GM10248 (cell line): ENCODE results near the gene GSAP.

ENCODE experiments used
- CTCF ChIA-PET: fragments of 300-600 bp; sonication (Branson Sonifier 250); formaldehyde crosslinking; extraction: SDS; loops from one replicate; lab custom pipeline; 2021; ENCODE audit warnings: antibody characterized with exemption; lab: Yijun Ruan, JAX
- POLR2A ChIA-PET: fragments of 350-650 bp; sonication (Branson Sonifier 250); formaldehyde crosslinking; extraction: SDS; loops from one replicate; lab custom pipeline; 2020; ENCODE audit warnings: antibody characterized with exemption; lab: Yijun Ruan, JAX
- DNase-seq: peaks from one replicate; pipeline ENCODE4 v3.0.0; 2012; ENCODE audit errors: extremely low spot score
- TF ChIP-seq, protein P1 (sequence below): IDR thresholded peaks from 2 replicates; pipeline ENCODE4 v1.5.1; 2012; ENCODE audit warnings: mild to moderate bottlenecking, low read depth; ENCODE audit errors: extremely low read depth, missing control alignments, control extremely low read depth

The GSAP gene

DNA sequence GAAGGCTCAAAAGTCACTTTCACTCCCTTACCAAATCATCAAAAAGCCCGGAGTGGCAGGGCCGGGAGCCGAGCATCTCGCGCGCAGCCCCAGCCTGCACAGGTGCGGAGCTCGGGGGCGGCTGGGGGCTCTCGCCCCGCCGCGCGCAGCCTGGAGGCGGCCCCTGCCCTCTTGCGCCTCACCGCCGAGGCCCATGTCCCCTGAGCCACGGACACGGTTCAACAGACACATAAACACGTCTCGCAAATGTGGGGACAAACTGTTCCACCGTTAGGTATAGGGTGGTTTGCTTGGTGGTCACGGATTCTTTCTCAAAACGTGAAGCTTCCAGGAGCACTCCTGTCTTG lies 700 bp downstream of the GSAP start:
- DNase-seq = peak; percentile 50
- POLR2A ChIA-PET = no interaction called here
- TF ChIP-seq, protein P1, sequence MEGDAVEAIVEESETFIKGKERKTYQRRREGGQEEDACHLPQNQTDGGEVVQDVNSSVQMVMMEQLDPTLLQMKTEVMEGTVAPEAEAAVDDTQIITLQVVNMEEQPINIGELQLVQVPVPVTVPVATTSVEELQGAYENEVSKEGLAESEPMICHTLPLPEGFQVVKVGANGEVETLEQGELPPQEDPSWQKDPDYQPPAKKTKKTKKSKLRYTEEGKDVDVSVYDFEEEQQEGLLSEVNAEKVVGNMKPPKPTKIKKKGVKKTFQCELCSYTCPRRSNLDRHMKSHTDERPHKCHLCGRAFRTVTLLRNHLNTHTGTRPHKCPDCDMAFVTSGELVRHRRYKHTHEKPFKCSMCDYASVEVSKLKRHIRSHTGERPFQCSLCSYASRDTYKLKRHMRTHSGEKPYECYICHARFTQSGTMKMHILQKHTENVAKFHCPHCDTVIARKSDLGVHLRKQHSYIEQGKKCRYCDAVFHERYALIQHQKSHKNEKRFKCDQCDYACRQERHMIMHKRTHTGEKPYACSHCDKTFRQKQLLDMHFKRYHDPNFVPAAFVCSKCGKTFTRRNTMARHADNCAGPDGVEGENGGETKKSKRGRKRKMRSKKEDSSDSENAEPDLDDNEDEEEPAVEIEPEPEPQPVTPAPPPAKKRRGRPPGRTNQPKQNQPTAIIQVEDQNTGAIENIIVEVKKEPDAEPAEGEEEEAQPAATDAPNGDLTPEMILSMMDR = no peak
- CTCF ChIA-PET = interaction anchor here (1.2 to 1.9 kb wide), 3 partner anchors 9 to 126 kb away, joined by 3 to 5 read pairs (median 3); no protein-coding TSS in a partner anchor

DNA sequence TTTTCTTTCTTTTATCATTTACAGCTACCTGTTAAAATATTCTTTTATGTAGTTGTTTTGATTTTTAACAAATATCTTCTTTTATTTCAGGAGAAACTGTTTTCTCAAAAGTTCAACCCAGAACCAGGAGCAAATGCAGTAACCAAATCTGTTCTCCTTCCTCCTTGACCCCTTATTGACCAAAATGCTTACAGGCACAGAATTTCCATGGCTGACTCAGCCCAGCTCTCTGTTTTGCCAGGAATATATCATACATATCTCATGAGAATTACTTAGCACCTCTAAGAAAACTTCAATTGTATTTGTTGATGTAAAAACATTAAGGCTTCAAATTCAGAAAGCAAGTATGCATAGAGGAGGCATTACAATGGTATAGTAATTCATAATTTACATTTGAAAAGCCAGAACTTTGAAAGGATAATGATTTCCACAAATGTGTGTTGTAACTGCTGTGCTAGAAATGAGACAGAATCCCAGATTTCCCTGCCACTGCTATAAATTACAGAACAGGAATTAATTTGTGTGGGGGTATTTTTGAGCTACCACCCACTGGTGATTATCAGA lies 2.2 kb downstream of the GSAP start:
- ChIA-PET CTCF (interaction anchor here (1.1 to 1.9 kb wide), 4 partner anchors 12 to 104 kb away, joined by 3 to 6 read pairs (median 4); no protein-coding TSS in a partner anchor), POLR2A (interaction anchor here (0.6 kb wide), 1 partner anchor 10 kb away, joined by 3 read pairs; no protein-coding TSS in a partner anchor)
- no peak for DNase-seq
- TF ChIP-seq, protein P1 = no peak

DNA sequence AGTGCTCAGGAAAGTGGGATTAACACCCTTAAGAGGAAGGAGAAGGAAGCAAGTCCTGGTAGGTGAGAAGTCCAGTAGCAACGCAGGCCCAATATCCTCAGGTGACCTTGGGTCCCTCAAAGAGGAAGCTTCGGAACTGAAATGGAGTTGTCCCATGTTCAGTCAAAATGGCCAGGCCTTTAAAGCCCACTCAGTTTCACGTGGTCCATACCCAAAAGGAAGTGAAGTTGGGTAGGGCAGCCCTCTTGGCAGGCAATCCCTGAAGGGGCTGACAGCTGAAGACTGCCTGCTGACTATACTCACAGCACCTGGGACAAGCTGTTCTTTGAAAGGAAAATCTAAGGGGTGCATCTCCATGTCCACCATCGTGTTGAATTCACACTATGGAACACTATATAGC lies 3.0 kb downstream of the GSAP start:
- CTCF ChIA-PET = interaction anchor here (1.2 to 1.9 kb wide), 2 partner anchors 11 to 15 kb away, joined by 3 to 6 read pairs; no protein-coding TSS in a partner anchor
- TF ChIP-seq, protein P1 = no peak
- POLR2A ChIA-PET = no interaction called here
- no peak for DNase-seq

DNA sequence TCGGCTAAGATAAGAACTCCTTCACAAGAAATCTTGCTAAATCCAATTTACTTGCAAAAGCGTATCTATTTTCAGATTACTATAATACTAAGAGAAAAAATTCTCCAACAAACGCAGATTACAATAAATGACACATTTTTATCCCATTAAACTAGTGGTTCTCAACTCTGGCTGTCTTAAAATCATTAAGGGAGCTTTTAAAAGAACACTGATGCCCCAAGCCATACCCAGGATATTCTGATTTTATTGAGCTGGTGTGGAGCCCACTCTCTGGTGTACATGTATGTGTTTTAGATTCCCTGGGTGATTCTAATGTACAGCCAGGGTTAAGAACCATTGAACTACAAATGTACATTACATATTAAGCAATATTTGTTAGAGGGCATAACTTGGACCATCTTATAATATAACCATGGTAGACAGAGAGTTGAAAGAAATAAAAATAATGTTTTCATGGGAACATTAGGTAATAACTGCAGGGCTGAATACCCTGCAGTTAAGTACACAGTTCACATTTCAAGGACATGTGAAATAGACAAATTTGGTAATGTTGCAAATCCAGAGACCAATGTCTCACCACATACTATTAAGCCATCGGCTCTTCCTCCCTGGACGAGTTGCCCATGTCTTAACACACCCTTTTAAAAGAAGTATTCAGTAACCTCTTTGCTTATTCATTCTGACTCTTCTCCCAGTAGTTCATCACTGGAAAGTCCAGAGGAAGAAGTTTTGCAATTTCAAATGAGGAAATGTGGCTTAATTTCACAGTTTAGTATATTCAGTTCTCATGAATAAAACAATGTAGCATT lies 6.2 kb downstream of the GSAP start:
- DNase-seq = no peak
- CTCF ChIA-PET = interaction anchor here (1.2 kb wide), 1 partner anchor 11 kb away, joined by 6 read pairs; no protein-coding TSS in a partner anchor
- TF ChIP-seq, protein P1 = no peak
- POLR2A ChIA-PET = no interaction called here

DNA sequence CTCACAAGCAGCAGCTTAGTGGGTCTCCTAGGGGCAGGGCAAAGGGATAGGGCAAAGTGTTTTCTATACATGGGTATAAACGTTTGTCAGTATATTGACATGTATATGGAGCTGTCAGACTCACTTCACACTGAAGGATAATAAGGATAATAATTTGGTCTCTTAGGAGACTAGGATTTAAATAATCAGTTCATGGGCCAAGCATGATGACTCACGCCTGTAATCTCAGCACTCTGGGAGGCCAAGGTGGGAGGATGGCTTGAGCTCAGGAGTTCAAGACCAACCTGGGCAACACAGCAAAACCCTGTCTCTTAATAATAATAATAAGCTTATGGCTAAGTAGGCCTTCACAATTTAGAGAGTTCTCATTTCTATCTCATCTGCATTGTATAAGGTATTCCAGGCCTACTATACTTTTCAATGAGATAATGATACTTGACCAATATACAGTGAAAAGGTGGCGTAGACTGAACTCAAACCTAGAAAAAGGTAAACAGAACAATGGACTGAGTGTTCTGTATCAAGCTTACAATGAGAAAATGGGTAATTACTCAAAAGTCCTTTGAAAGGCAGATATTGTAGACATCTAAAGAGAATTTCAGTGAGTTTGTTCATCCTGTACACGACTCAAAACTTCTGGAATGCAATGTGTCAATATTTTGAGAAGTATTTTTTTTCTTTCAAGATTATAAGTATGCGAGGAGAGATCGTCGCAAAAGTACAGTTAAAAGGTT lies 7.0 kb downstream of the GSAP start:
- ChIA-PET POLR2A (no interaction called here), CTCF (interaction anchor here (1.2 kb wide), 1 partner anchor 10 kb away, joined by 6 read pairs; no protein-coding TSS in a partner anchor)
- TF ChIP-seq, protein P1 = no peak
- no peak for DNase-seq

DNA sequence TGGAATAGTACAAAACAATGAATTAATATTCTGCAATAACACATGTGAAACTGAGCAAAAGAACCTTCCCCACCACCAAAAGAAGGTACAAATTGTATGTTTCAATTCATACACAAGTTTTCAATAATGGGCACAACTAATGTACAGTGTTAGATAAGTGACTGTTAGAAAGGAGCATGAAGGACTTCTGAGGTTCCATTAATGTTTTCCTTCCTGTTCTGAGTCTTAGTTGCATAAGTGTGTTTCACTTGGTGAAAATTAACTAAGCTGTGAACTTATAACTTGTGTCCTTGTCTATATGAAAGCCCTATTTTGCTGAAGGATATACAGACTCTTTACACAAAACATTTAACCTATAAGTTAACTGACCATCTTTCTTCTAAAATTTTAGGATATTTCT lies 8.2 kb downstream of the GSAP start:
- POLR2A ChIA-PET = no interaction called here
- CTCF ChIA-PET = no interaction called here
- TF ChIP-seq, protein P1 = no peak
- no peak for DNase-seq
